Smooth muscle cell (in vitro differentiated cells): ENCODE data around the gene TRIM44. TPM values are rescaled to one million over a fixed set of nuclear protein-coding genes. Genes with fewer than 3 reads are reported as not detected.
A peak's percentile ranks its signal among the peaks of the same experiment; 100 is the strongest.

Source experiments
- DNase-seq: peaks from one replicate; lab custom pipeline; 2025; ENCODE audit not compliant: unreplicated experiment; lab: John Stamatoyannopoulos, UW
- H2AFZ ChIP-seq: fragments of 200-600 bp; sonication (generic); 2 replicates; pipeline ENCODE4 v1.6.0; 2016; ENCODE audit warnings: antibody characterized with exemption, low read depth, mild to moderate bottlenecking
- H3F3A ChIP-seq: fragments of 200-600 bp; sonication (generic); 2 replicates; pipeline ENCODE4 v1.6.0; 2017; ENCODE audit warnings: antibody characterized with exemption, low read depth
- H3K27ac ChIP-seq: fragments of 200-600 bp; sonication (generic); 2 replicates; pipeline ENCODE4 v1.5.1; 2016; ENCODE audit warnings: low read depth, mild to moderate bottlenecking
- H3K27me3 ChIP-seq: fragments of 200-600 bp; sonication (generic); 2 replicates; pipeline ENCODE4 v1.6.1; 2016; ENCODE audit warnings: low read depth, mild to moderate bottlenecking
- H3K36me3 ChIP-seq: fragments of 200-600 bp; sonication (generic); 2 replicates; pipeline ENCODE4 v1.5.1; 2016; ENCODE audit warnings: low read depth
- H3K4me1 ChIP-seq: fragments of 200-600 bp; sonication (generic); 2 replicates; pipeline ENCODE4 v1.5.1; 2016; ENCODE audit warnings: low read depth
- H3K4me2 ChIP-seq: fragments of 200-600 bp; sonication (generic); 2 replicates; pipeline ENCODE4 v1.6.0; 2016; ENCODE audit warnings: mild to moderate bottlenecking
- H3K4me3 ChIP-seq: fragments of 200-600 bp; sonication (generic); 2 replicates; pipeline ENCODE4 v1.5.1; 2016; ENCODE audit warnings: mild to moderate bottlenecking
- H3K79me2 ChIP-seq: fragments of 200-600 bp; sonication (generic); 2 replicates; pipeline ENCODE4 v1.6.0; 2016; ENCODE audit warnings: low read depth, mild to moderate bottlenecking
- H3K9ac ChIP-seq: fragments of 200-600 bp; sonication (generic); 2 replicates; pipeline ENCODE4 v1.6.0; 2016; ENCODE audit warnings: low read depth
- H3K9me3 ChIP-seq: fragments of 200-600 bp; sonication (generic); replicated peaks from 2 replicates; pipeline ENCODE4 v1.5.1; 2016; ENCODE audit warnings: low read depth
- H4K20me1 ChIP-seq: fragments of 200-600 bp; sonication (generic); 2 replicates; pipeline ENCODE4 v1.6.0; 2016; ENCODE audit warnings: low read depth
- CTCF ChIP-seq: fragments of 200-600 bp; sonication (generic); IDR thresholded peaks from 2 replicates; pipeline ENCODE4 v1.5.1; 2017; ENCODE audit warnings: borderline replicate concordance, mild to moderate bottlenecking, antibody characterized with exemption; ENCODE audit not compliant: insufficient read depth, poor library complexity, severe bottlenecking
- WGBS: methylation state at CpG from one replicate; pipeline ENCODE4 v1.1.7; 2016; ENCODE audit warnings: low lambda C conversion rate; 5-methylcytosine and 5-hydroxymethylcytosine counted together
- polyA plus RNA-seq: library from polyadenylated mRNA; unstranded; fragments of >200 nt; fragmentation: Nextera tagmentation; extraction: Ambion mirVana; gene quantifications from 2 replicates; pipeline ENCODE4 v1.2.1, GENCODE V29; 2016
- total RNA-seq: library from RNA; depleted of rRNA; stranded (reverse); fragments of >200 nt; gene quantifications from 2 replicates; pipeline ENCODE4 v1.2.3, GENCODE V29; 2014

The TRIM44 gene
- total and polyA plus RNA-seq, 2 experiments from 2014 or later = 20.9 to 32.9 TPM

- Histone ChIP-seq H3F3A (no peaks in the 10 kb centered on the region), H3K36me3 (no peaks in the 10 kb centered on the region), H3K9me3 (no peaks in the 10 kb centered on the region), H3K79me2 (no peaks in the 10 kb centered on the region), H3K4me2 (no peak overlapping the region), H3K27ac (no peak overlapping the region), H2AFZ (no peak overlapping the region), H3K4me1 (peaks cover 13% of the 10 kb centered on the region), H3K9ac (no peak overlapping the region), H4K20me1 (no peaks in the 10 kb centered on the region), H3K4me3 (no peak overlapping the region), H3K27me3 (no peaks in the 10 kb centered on the region)
- no peak for TF ChIP-seq CTCF
- WGBS = 74% methylated on average over 9 of the region's 9 CpGs
- DNase-seq = no peak
Observed at GRCh38 chr11:35639591-35640179, 22.9 kb upstream of the TRIM44 start.

GRCh38 chr11:35641171-35641897 is 21.2 kb upstream of the TRIM44 start:
- Histone ChIP-seq H3K36me3 (no peaks in the 10 kb centered on the region), H3K27me3 (no peaks in the 10 kb centered on the region), H3K9me3 (no peaks in the 10 kb centered on the region), H3K4me1 (peaks cover 13% of the 10 kb centered on the region), H3K27ac (peak overlapping the region; percentile 60), H3K4me3 (no peak overlapping the region), H2AFZ (peak overlapping the region; percentile 3), H3K9ac (no peak overlapping the region), H3F3A (no peaks in the 10 kb centered on the region), H3K79me2 (no peaks in the 10 kb centered on the region), H3K4me2 (peak overlapping the region; percentile 15), H4K20me1 (no peaks in the 10 kb centered on the region)
- no peak for DNase-seq
- 31% methylated on average over 6 of the region's 6 CpGs for WGBS
- no peak for TF ChIP-seq CTCF

- no peaks in the 10 kb centered on the region for H4K20me1 ChIP-seq
- no peak overlapping the region for H3K9ac ChIP-seq
- no peak overlapping the region for H2AFZ ChIP-seq
- peak overlapping the region; percentile 15 for H3K4me2 ChIP-seq
- no peaks in the 10 kb centered on the region for H3K79me2 ChIP-seq
- TF ChIP-seq CTCF = no peak
- H3K4me3 ChIP-seq = no peak overlapping the region
- 83% methylated on average over 3 of the region's 3 CpGs for WGBS
- H3K27ac ChIP-seq = peak overlapping the region; percentile 60
- no peaks in the 10 kb centered on the region for H3K9me3 ChIP-seq
- H3K4me1 ChIP-seq = peaks cover 13% of the 10 kb centered on the region
- no peak for DNase-seq
- H3F3A ChIP-seq = no peaks in the 10 kb centered on the region
- no peaks in the 10 kb centered on the region for H3K36me3 ChIP-seq
- no peaks in the 10 kb centered on the region for H3K27me3 ChIP-seq
Observed at GRCh38 chr11:35641964-35642363, 20.6 kb upstream of the TRIM44 start.
